Activated CD4-positive, alpha-beta T cell treated with anti-CD3 and anti-CD28 coated beads, Interleukin-2, amount 10 ng/mL, durations not matched to agents 7 days and 5 days (primary cell): ENCODE measurements around the gene YJEFN3. TPM values are rescaled to one million over a fixed set of nuclear protein-coding genes. Genes with fewer than 3 reads are reported as not detected.

Experiments used
- CTCF ChIA-PET: fragments of 350-600 bp; sonication (Branson Sonifier 250); formaldehyde crosslinking; loops from one replicate; lab custom pipeline; 2021; ENCODE audit warnings: antibody characterized with exemption; lab: Charles Lee
- POLR2A ChIA-PET: fragments of 350-600 bp; sonication (Branson Sonifier 250); formaldehyde crosslinking; loops from one replicate; lab custom pipeline; 2021; ENCODE audit warnings: antibody characterized with exemption; lab: Charles Lee
- DNase-seq: peaks from one replicate; pipeline ENCODE4 v3.0.0-alpha.2; 2020
- H3K27ac Mint-ChIP-seq: one replicate; pipeline ENCODE4 v1.8.0; 2021; ENCODE audit warnings: mild to moderate bottlenecking, moderate library complexity, mixed read lengths
- H3K27me3 Mint-ChIP-seq: one replicate; pipeline ENCODE4 v1.8.0; 2021; ENCODE audit warnings: mixed read lengths
- H3K36me3 Mint-ChIP-seq: one replicate; pipeline ENCODE4 v1.8.0; 2021; ENCODE audit warnings: low read depth, mixed read lengths
- H3K4me1 Mint-ChIP-seq: one replicate; pipeline ENCODE4 v1.8.0; 2021; ENCODE audit warnings: mixed read lengths
- H3K4me3 Mint-ChIP-seq: one replicate; pipeline ENCODE4 v1.8.0; 2021; ENCODE audit warnings: mild to moderate bottlenecking, moderate library complexity, mixed read lengths
- H3K9me3 Mint-ChIP-seq: one replicate; pipeline ENCODE4 v1.8.0; 2021; ENCODE audit warnings: mixed read lengths
- total RNA-seq, 2 experiments: library from RNA; stranded (reverse); gene quantifications; one replicate each; pipeline ENCODE4 v1.2.3, GENCODE V29; 2021

The YJEFN3 gene
- total RNA-seq, 2 experiments from 2014 or later, result 12.8 to 13.2 TPM

DNA sequence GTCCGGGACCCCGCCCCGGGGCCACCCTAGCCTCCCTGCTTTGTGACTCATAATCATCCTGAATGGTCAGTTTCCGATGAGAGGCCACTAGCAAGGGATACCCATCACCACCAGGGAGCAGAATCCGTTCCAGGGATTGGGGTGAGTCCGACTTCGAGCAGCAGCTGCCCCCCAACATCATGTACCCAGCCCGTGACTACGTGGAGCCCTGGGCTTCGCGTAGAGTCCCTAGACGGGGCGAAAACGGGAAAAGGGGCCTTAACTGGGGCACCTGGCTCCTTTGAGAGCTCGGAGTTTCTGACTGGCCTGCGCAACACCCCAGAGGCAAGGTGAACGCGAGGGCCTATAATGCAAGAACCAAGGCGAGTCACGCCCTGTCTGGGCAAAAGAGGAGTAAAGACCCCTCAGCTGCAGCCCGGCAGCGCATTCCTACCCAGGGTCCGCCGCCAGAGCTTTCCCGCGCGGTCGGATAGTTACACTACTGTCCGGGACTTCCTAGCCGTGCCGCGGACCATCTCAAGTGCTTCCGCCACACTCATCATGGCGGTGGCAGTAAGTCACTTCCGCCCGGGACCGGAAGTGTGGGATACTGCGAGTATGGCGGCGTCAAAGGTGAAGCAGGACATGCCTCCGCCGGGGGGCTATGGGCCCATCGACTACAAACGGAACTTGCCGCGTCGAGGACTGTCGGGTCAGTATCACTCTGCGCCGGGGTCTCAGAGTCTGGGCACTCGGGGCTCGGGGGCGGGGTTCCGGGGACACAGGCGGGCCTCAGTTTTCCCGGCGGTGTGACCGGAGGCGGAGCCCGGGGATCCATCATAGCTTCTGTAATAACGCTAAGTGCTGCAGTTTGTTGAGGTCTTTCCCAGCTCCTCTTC, 12.8 kb upstream of the YJEFN3 start, which contains the start of gene NDUFA13:
NDUFA13 (plus strand) TSS at position 584 of the 878 bp plus-strand sequence; CDS start at position 598, 14 bp downstream.
- ChIA-PET POLR2A (interaction anchor here (0.7 kb wide), 1 partner anchor 1146 kb away, joined by 3 read pairs; the partner anchor contains the start of gene ZNF626), CTCF (interaction anchor here (0.6 to 2.5 kb wide), 4 partner anchors 16 to 225 kb away, joined by 3 to 7 read pairs (median 4); no protein-coding TSS in a partner anchor)
- peaks cover 26% of the 10 kb centered on the region for H3K36me3 Mint-ChIP-seq
- peak; percentile 93 for DNase-seq
- peak within 1 kb of the TSS; percentile 93 for H3K4me3 Mint-ChIP-seq
- peak within 1 kb of the TSS; percentile 97 for H3K27ac Mint-ChIP-seq
- peaks cover 26% of the 10 kb centered on the region for H3K4me1 Mint-ChIP-seq
- H3K27me3 Mint-ChIP-seq, result no peaks in the 10 kb centered on the region
- no peaks in the 10 kb centered on the region for H3K9me3 Mint-ChIP-seq

DNA sequence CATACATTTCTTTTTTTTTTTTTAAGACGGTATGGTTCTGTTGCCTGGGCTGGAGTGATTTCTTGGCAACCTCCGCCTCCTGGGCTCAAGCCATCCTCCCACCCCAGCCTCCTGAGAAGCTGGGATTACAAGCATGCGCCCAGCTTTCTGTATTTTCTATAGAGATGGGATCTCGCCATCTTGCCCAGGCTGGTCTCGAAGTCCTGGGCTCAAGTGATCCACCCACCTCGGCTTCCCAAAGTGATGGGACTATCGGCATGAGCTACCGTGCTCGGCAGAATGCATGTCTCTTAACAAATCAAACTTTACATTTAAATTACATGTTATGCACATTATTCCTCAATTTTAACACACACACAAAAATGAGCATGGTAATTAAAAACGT, 11.5 kb upstream of the YJEFN3 start:
- peaks cover 30% of the 10 kb centered on the region for H3K4me1 Mint-ChIP-seq

DNA sequence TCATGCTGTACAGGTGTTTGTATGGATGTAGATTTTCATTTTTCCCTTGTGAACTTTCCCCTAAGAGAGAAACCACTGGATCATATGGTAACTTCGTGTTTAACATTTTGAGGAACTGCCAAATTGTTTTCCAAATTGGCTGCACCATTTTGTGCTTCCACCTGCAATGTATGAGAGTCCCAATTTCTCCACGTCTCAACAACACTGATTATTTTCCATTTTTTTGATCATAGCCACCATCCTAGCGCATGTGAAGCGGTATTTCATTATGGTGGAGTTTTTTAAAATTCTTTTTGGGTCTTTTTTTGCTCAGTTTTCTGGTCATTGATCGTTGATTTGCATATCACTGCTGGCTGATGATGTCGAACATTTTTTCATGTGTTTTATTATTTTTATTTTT, 7.7 kb upstream of the YJEFN3 start:
- H3K4me1 Mint-ChIP-seq, result peaks cover 32% of the 10 kb centered on the region
- ChIA-PET CTCF (no interaction called here), POLR2A (no interaction called here)
- H3K36me3 Mint-ChIP-seq, result peaks cover 31% of the 10 kb centered on the region
- H3K4me3 Mint-ChIP-seq, result no peak overlapping the region
- H3K27ac Mint-ChIP-seq, result no peak overlapping the region
- no peaks in the 10 kb centered on the region for H3K27me3 Mint-ChIP-seq
- H3K9me3 Mint-ChIP-seq, result no peaks in the 10 kb centered on the region
- no peak for DNase-seq

More for the DNA sequence above, 11.5 kb upstream of the YJEFN3 start:
- DNase-seq, result no peak
- no peaks in the 10 kb centered on the region for H3K9me3 Mint-ChIP-seq
- H3K27me3 Mint-ChIP-seq, result no peaks in the 10 kb centered on the region
- ChIA-PET POLR2A (no interaction called here), CTCF (interaction anchor here (1.3 kb wide), 1 partner anchor 37 kb away, joined by 3 read pairs; no protein-coding TSS in a partner anchor)
- H3K27ac Mint-ChIP-seq, result peak overlapping the region; percentile 97
- peaks cover 28% of the 10 kb centered on the region for H3K36me3 Mint-ChIP-seq
- H3K4me3 Mint-ChIP-seq, result peak overlapping the region; percentile 93

DNA sequence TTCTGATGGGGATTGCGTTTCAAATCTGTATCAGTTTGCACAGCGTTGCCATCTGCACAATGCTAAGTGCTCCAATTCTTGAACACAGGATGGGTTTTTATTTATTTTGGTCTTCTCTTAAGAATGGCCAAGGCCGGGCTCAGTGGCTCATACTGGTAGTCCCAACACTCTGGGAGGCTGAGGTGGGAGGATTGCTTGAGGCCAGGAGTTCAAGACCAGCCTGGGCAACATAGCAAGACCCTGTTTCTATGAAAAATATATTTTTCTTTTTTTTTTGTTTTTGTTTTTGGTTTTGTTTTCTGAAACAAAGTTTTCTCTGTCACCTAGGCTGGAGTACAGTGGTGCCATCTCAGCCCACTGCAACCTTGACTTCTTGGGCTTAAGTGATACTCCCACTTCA, 5.5 kb upstream of the YJEFN3 start:
- H3K4me1 Mint-ChIP-seq, result peaks cover 26% of the 10 kb centered on the region
- ChIA-PET CTCF (no interaction called here), POLR2A (no interaction called here)
- peaks cover 33% of the 10 kb centered on the region for H3K36me3 Mint-ChIP-seq
- no peak for DNase-seq
- H3K27me3 Mint-ChIP-seq, result no peaks in the 10 kb centered on the region
- no peak overlapping the region for H3K4me3 Mint-ChIP-seq
- H3K27ac Mint-ChIP-seq, result no peak overlapping the region
- H3K9me3 Mint-ChIP-seq, result no peaks in the 10 kb centered on the region

DNA sequence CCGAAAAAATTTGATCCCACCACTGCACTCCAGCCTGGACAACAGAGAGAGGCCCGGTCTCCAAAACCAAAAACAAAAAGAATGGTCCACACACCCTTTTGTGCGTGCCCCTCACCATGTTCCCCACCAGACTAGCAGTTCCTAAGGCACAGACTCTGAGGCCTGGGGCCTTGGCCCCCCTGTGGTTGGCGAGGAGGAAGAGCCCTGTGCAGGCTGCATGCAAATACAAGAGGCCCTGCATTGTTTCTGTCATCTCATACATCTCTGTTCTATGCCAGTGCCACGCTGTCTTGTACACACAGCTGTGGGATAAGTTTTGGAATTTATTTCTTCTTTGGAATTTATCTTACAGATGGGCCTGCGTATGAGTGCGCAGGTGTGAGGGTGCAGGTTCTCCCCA, 4.7 kb upstream of the YJEFN3 start:
- Mint-ChIP-seq H3K27ac (no peak overlapping the region), H3K27me3 (no peaks in the 10 kb centered on the region), H3K4me1 (peaks cover 25% of the 10 kb centered on the region), H3K4me3 (no peak overlapping the region), H3K36me3 (peaks cover 34% of the 10 kb centered on the region), H3K9me3 (no peaks in the 10 kb centered on the region)
- no peak for DNase-seq
- ChIA-PET POLR2A (no interaction called here), CTCF (interaction anchor here (0.5 kb wide), 1 partner anchor 129 kb away, joined by 3 read pairs; no protein-coding TSS in a partner anchor)

DNA sequence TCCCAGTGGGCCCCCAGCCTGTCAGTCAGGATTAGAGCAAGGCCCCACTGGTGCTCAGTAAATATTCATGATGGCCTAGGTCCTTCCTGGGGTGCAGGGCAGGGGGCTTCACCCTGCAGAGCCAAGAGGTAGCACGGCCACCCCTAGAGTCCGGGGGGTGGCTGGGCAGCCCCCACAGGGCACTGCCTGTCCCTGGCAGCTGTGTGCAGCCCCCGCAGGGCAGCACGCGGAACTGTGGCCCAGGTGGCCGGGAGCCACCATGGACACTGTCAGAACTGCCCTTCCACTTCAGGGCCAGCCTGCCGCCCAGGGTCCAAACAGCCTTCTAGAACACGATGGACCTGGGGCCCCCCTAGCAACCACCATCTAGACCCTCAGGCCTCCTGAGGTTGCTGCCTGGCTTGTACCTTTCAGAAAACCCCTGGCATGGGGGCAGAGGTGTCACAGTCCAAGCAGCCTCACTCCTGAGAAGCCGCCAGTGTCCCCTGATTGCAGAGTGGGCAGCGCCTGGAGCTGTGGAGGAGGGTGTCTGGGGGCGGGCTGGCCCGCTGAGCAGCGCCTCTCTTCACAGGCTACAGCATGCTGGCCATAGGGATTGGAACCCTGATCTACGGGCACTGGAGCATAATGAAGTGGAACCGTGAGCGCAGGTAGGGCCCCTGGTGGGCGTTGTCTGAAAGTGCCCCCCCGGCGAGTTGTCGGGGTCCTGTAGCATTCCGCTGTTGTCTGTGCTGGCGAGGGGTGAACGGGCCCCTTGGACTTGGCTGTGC, 2.9 kb upstream of the YJEFN3 start:
- H3K4me1 Mint-ChIP-seq, result peaks cover 15% of the 10 kb centered on the region
- DNase-seq, result no peak
- CTCF ChIA-PET, result no interaction called here
- no peak overlapping the region for H3K4me3 Mint-ChIP-seq
- H3K27me3 Mint-ChIP-seq, result no peaks in the 10 kb centered on the region
- H3K27ac Mint-ChIP-seq, result peak overlapping the region; percentile 25
- no peaks in the 10 kb centered on the region for H3K9me3 Mint-ChIP-seq
- H3K36me3 Mint-ChIP-seq, result peaks cover 21% of the 10 kb centered on the region
- POLR2A ChIA-PET, result no interaction called here

DNA sequence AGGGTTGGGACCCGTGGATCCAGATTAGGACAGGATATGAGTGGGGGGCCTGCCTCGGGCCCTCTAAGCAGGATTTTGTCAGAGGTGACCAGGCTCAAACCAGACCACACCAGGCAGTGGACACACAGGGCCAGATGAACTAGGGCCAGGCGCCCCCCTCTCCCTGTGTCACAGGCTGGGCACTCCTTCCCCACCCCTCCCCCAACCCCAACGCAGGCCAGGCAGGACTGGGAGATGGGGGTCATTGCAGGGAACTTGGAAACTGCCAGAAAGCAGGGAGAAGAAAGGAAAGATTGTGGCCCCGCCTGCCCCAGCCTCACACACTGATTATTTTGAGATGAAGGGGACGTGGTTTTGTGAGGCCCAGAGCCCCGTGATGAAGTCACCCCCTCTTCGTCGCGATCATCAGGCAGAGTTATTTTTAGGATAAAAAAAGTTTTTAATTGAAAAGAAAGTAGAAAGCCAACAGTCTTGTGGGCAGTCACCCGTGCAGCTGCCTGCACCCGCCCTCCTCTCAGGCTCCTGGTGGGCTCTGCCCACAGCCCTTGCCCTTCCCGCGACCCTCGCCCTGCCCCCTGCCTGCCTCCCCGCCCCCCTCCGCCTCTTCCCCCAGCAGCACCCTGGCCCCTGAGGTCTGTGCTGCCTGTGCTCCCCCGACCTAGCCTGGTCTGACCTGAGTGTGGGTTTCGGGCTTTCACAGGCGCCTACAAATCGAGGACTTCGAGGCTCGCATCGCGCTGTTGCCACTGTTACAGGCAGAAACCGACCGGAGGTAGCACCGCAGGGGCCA, 1.9 kb upstream of the YJEFN3 start:
- ChIA-PET CTCF (no interaction called here), POLR2A (no interaction called here)
- no peak for DNase-seq
- Mint-ChIP-seq H3K36me3 (peaks cover 18% of the 10 kb centered on the region), H3K9me3 (no peaks in the 10 kb centered on the region), H3K4me1 (peaks cover 11% of the 10 kb centered on the region), H3K4me3 (no peak overlapping the region), H3K27me3 (no peaks in the 10 kb centered on the region), H3K27ac (no peak overlapping the region)

DNA sequence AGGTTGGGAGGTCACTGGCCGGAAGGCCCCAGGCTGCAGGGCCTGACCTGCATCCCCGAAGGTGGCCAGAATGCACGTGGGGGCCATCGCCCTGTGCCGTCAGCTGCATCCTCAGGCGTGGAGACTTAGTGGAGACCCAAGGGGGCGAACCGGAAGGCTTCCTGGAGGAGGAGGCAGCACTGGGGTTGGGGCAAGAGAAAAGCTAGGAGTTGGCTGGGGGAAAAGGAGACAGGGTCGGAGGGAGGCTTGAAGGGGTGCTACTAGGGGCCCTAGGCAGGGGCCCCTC, 1.4 kb upstream of the YJEFN3 start:
- peaks cover 21% of the 10 kb centered on the region for H3K36me3 Mint-ChIP-seq
- ChIA-PET POLR2A (no interaction called here), CTCF (no interaction called here)
- H3K4me3 Mint-ChIP-seq, result no peak overlapping the region
- no peak for DNase-seq
- H3K9me3 Mint-ChIP-seq, result no peaks in the 10 kb centered on the region
- peaks cover 15% of the 10 kb centered on the region for H3K4me1 Mint-ChIP-seq
- no peak overlapping the region for H3K27ac Mint-ChIP-seq
- no peaks in the 10 kb centered on the region for H3K27me3 Mint-ChIP-seq

DNA sequence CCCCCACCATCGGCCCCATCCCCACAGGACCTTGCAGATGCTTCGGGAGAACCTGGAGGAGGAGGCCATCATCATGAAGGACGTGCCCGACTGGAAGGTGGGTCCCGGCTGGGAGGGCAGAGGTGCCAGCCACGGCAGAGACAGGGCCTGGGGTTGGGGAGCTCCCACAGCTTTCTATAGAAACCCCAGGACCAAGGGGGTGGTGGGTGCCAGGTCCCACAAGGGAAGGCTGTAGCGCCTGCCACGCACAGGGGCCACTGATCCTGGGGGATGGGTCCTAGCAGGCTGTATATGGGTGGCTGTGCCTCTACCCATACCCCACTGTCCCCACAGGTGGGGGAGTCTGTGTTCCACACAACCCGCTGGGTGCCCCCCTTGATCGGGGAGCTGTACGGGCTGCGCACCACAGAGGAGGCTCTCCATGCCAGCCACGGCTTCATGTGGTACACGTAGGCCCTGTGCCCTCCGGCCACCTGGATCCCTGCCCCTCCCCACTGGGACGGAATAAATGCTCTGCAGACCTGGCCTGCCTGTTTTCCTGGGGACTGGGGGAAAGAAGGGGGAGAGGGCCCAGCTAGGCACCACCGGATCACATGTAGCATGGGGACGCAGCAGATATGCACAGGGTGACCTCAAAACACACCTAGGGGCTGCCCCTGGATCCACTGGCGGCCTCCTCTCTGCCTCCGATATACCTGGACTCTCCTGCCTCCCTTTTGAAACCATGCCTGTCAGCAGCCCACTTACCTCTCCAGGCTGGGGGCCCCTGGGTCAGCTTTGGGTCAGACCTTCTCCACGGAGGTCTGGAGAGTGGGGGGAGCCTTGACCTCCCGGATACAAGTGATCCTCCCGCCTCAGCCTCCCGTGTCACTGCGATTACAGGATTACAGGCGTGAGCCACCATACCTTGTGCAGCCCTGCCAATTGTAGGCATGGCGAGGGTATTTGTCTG, 761 bp upstream of the YJEFN3 start:
- Mint-ChIP-seq H3K27me3 (no peaks in the 10 kb centered on the region), H3K36me3 (peaks cover 18% of the 10 kb centered on the region), H3K9me3 (no peaks in the 10 kb centered on the region), H3K4me3 (no peak overlapping the region), H3K27ac (no peak overlapping the region), H3K4me1 (peaks cover 13% of the 10 kb centered on the region)
- CTCF ChIA-PET, result no interaction called here
- POLR2A ChIA-PET, result no interaction called here
- DNase-seq, result no peak

DNA sequence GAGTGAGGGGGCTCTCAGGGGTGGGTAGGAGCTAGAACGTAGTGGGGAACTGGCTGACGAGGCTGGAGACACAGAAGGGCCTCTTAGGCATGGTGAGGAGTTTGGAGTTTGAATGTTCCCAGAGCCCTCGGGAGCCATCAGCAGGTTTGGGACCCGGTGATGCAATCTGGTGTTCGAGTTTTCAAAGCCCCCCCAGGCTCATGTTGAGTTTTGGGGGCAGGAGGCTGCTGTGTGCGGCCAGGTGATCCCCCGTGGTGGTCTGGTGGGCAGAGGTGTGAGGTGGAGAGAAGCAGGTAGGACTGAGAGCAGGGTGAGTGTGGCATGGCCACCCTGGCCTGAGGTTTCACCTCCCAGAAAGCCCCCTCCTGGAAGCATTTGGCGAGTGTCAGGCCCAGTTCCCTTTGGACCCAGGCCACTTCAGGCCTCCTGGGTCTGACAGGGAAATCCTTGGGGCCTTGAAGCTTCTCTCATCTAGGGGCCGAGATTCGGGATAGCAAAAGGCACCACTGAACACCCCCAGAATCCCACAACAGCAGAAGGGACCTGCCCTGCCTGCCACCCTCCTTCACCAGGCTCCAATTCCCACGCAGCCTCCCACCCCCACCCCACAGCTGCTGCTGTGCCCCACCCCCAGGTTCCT, 1.2 kb downstream of the YJEFN3 start:
- no peak overlapping the region for H3K27ac Mint-ChIP-seq
- peaks cover 20% of the 10 kb centered on the region for H3K4me1 Mint-ChIP-seq
- ChIA-PET CTCF (interaction anchor here (1.1 kb wide), 1 partner anchor 114 kb away, joined by 3 read pairs; the partner anchor contains the start of gene GMIP), POLR2A (no interaction called here)
- H3K36me3 Mint-ChIP-seq, result peaks cover 15% of the 10 kb centered on the region
- no peaks in the 10 kb centered on the region for H3K9me3 Mint-ChIP-seq
- H3K4me3 Mint-ChIP-seq, result no peak overlapping the region
- H3K27me3 Mint-ChIP-seq, result no peaks in the 10 kb centered on the region
- DNase-seq, result no peak

DNA sequence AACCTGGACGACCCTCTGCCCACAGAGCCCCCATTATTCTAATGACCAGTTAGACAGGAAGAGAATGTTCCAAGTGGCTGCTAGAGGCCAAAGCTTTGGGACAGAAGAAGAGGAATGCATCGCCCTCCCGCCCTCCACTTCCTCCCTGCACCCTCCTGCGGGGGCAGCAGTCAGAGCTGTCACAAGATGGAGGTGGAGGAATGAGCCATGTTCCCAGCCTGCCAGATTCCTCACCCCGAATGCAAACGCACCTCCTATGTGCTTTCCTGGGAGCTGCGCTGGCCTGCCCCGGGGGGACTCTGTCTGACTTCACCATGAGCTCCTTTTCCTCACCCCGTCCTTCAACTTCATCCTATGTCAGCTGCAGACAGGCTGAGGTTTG, 1.7 kb downstream of the YJEFN3 start:
- Mint-ChIP-seq H3K27me3 (no peaks in the 10 kb centered on the region), H3K27ac (no peak overlapping the region), H3K36me3 (peaks cover 15% of the 10 kb centered on the region), H3K9me3 (no peaks in the 10 kb centered on the region), H3K4me1 (peaks cover 20% of the 10 kb centered on the region), H3K4me3 (no peak overlapping the region)
- POLR2A ChIA-PET, result no interaction called here
- DNase-seq, result no peak
- CTCF ChIA-PET, result interaction anchor here (0.6 kb wide), 1 partner anchor 139 kb away, joined by 3 read pairs; no protein-coding TSS in a partner anchor
